ENCODE results near the gene IL17RE.

IL17RE gene

DNA sequence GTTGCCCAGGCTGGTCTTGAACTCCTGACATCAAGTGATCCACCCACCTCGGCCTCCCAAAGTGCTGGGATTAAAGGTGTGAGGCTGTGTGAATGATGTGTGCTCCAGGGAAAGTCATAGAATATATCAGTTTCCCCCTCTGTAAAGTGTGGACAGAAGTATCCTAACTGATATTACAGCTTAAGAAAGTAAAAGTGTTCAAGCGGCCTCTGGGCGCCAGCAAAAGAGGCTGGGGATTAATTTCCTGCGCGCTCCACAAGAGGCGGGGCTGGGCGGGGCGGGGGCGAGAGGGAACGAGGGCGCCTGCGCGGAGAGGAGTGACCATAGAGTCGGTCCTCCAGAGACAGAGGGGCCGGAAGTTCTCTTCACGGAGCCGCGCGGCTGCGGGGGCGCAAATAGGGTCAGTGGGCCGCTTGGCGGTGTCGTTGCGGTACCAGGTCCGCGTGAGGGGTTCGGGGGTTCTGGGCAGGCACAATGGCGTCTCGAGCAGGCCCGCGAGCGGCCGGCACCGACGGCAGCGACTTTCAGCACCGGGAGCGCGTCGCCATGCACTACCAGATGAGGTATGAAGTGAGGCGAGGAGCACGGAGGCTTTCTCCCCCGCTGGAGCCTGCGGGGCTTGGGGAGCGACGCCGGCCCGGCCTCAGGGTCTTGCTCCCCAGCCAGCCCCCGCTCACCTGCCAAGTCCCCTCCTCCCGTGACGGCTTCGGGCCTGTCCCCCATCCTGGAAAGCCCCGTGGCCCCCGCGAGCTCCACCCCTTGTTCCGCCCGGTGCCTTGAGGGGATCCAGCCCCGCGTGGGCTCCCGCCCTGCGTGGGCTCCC lies 12.2 kb upstream of the IL17RE start, which contains the start of gene JAGN1 (continued):
- TF ChIP-seq, protein P1, sequence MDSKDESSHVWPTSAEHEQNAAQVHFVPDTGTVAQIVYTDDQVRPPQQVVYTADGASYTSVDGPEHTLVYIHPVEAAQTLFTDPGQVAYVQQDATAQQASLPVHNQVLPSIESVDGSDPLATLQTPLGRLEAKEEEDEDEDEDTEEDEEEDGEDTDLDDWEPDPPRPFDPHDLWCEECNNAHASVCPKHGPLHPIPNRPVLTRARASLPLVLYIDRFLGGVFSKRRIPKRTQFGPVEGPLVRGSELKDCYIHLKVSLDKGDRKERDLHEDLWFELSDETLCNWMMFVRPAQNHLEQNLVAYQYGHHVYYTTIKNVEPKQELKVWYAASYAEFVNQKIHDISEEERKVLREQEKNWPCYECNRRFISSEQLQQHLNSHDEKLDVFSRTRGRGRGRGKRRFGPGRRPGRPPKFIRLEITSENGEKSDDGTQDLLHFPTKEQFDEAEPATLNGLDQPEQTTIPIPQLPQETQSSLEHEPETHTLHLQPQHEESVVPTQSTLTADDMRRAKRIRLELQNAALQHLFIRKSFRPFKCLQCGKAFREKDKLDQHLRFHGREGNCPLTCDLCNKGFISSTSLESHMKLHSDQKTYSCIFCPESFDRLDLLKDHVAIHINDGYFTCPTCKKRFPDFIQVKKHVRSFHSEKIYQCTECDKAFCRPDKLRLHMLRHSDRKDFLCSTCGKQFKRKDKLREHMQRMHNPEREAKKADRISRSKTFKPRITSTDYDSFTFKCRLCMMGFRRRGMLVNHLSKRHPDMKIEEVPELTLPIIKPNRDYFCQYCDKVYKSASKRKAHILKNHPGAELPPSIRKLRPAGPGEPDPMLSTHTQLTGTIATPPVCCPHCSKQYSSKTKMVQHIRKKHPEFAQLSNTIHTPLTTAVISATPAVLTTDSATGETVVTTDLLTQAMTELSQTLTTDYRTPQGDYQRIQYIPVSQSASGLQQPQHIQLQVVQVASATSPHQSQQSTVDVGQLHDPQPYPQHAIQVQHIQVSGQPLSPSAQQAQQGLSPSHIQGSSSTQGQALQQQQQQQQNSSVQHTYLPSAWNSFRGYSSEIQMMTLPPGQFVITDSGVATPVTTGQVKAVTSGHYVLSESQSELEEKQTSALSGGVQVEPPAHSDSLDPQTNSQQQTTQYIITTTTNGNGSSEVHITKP (tag by site-specific recombination; IDR thresholded peaks at IDR 0.05): peak; percentile 49; the same call in 1 of the 2 replicates
- TF ChIP-seq KLF1 (tag by site-specific recombination; IDR thresholded peaks at IDR 0.05): peak; percentile 17
- TF ChIP-seq TRIM28 (IDR thresholded peaks at IDR 0.05; ENCODE audit: borderline replicate concordance, low read length): no peak
- no peak for TF ChIP-seq ZNF354C (tag by site-specific recombination; IDR thresholded peaks at IDR 0.05; ENCODE audit: borderline replicate concordance, low read depth)
- TF ChIP-seq, protein P2, sequence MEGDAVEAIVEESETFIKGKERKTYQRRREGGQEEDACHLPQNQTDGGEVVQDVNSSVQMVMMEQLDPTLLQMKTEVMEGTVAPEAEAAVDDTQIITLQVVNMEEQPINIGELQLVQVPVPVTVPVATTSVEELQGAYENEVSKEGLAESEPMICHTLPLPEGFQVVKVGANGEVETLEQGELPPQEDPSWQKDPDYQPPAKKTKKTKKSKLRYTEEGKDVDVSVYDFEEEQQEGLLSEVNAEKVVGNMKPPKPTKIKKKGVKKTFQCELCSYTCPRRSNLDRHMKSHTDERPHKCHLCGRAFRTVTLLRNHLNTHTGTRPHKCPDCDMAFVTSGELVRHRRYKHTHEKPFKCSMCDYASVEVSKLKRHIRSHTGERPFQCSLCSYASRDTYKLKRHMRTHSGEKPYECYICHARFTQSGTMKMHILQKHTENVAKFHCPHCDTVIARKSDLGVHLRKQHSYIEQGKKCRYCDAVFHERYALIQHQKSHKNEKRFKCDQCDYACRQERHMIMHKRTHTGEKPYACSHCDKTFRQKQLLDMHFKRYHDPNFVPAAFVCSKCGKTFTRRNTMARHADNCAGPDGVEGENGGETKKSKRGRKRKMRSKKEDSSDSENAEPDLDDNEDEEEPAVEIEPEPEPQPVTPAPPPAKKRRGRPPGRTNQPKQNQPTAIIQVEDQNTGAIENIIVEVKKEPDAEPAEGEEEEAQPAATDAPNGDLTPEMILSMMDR (tag by site-specific recombination; IDR thresholded peaks at IDR 0.05): peak; percentile 82
- 0 out of 2 replicates have a peak, but pooled peaks have one; percentile 28 for TF ChIP-seq ZFP41 (tag by site-specific recombination; IDR thresholded peaks at IDR 0.05; ENCODE audit: borderline replicate concordance)
- TF ChIP-seq WT1 (tag by site-specific recombination; IDR thresholded peaks at IDR 0.05): peak; percentile 55
- peak; percentile 26; the same call in 1 of the 2 replicates for TF ChIP-seq ZNF777 (tag by site-specific recombination; IDR thresholded peaks at IDR 0.05; ENCODE audit: borderline replicate concordance)
- peak; percentile 81 for TF ChIP-seq SP3 (tag by site-specific recombination; IDR thresholded peaks at IDR 0.05)
- TF ChIP-seq ZNF561 (tag by site-specific recombination; IDR thresholded peaks at IDR 0.05; ENCODE audit: borderline replicate concordance): peak; percentile 51; the same call in 1 of the 2 replicates
- TF ChIP-seq ZNF585B (tag by site-specific recombination; IDR thresholded peaks at IDR 0.05): no peak
- TF ChIP-seq GLI4 (tag by site-specific recombination; IDR thresholded peaks at IDR 0.05): no peak
- no peak for TF ChIP-seq ZNF248 (tag by site-specific recombination; IDR thresholded peaks at IDR 0.05)
- TF ChIP-seq ZNF311 (tag by site-specific recombination; IDR thresholded peaks at IDR 0.05; ENCODE audit: borderline replicate concordance): no peak
- peak; percentile 93 for TF ChIP-seq ZXDB (tag by site-specific recombination; IDR thresholded peaks at IDR 0.05)
- peak; percentile 94 for TF ChIP-seq ZBTB7A (tag by site-specific recombination; IDR thresholded peaks at IDR 0.05; ENCODE audit: low read depth)
- peak; percentile 76 for TF ChIP-seq YY2 (tag by site-specific recombination; IDR thresholded peaks at IDR 0.05)
- TF ChIP-seq, protein P3, sequence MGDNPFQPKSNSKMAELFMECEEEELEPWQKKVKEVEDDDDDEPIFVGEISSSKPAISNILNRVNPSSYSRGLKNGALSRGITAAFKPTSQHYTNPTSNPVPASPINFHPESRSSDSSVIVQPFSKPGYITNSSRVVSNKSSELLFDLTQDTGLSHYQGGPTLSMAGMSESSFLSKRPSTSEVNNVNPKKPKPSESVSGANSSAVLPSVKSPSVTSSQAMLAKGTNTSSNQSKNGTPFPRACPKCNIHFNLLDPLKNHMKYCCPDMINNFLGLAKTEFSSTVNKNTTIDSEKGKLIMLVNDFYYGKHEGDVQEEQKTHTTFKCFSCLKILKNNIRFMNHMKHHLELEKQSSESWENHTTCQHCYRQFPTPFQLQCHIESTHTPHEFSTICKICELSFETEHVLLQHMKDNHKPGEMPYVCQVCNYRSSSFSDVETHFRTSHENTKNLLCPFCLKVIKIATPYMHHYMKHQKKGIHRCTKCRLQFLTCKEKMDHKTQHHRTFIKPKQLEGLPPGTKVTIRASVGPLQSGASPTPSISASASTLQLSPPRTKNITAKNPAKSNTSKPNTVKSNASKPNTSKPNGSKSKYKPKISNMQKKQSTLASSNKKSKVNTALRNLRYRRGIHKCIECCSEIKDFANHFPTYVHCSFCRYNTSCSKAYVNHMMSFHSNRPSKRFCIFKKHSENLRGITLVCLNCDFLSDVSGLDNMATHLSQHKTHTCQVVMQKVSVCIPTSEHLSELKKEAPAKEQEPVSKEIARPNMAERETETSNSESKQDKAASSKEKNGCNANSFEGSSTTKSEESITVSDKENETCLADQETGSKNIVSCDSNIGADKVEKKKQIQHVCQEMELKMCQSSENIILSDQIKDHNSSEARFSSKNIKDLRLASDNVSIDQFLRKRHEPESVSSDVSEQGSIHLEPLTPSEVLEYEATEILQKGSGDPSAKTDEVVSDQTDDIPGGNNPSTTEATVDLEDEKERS (tag by site-specific recombination; IDR thresholded peaks at IDR 0.05): 0 out of 2 replicates have a peak, but pooled peaks have one; percentile 54
- TF ChIP-seq ZFHX2 (tag by site-specific recombination; conservative IDR thresholded peaks at IDR 0.05): peak; percentile 92
- peak; percentile 94 for TF ChIP-seq ZBTB1 (tag by site-specific recombination; IDR thresholded peaks at IDR 0.05)
- no peak for TF ChIP-seq GLI2 (tag by site-specific recombination; IDR thresholded peaks at IDR 0.05; ENCODE audit: borderline replicate concordance, low read depth)
- TF ChIP-seq, protein P4, sequence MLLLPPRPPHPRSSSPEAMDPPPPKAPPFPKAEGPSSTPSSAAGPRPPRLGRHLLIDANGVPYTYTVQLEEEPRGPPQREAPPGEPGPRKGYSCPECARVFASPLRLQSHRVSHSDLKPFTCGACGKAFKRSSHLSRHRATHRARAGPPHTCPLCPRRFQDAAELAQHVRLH (tag by site-specific recombination; IDR thresholded peaks at IDR 0.05): peak; percentile 65; the same call in 1 of the 2 replicates
- no peak for TF ChIP-seq RBAK (tag by site-specific recombination; IDR thresholded peaks at IDR 0.05)
- TF ChIP-seq ZNF776 (tag by site-specific recombination; IDR thresholded peaks at IDR 0.05; ENCODE audit: borderline replicate concordance): no peak
- no peak; the same call in 1 of the 2 replicates for TF ChIP-seq ZNF623 (tag by site-specific recombination; IDR thresholded peaks at IDR 0.05)
- TF ChIP-seq ZIC2 (tag by site-specific recombination; IDR thresholded peaks at IDR 0.05): peak; percentile 35
- TF ChIP-seq ZNF510 (tag by site-specific recombination; IDR thresholded peaks at IDR 0.05; ENCODE audit: insufficient replicate concordance): no peak
- TF ChIP-seq, protein P5, sequence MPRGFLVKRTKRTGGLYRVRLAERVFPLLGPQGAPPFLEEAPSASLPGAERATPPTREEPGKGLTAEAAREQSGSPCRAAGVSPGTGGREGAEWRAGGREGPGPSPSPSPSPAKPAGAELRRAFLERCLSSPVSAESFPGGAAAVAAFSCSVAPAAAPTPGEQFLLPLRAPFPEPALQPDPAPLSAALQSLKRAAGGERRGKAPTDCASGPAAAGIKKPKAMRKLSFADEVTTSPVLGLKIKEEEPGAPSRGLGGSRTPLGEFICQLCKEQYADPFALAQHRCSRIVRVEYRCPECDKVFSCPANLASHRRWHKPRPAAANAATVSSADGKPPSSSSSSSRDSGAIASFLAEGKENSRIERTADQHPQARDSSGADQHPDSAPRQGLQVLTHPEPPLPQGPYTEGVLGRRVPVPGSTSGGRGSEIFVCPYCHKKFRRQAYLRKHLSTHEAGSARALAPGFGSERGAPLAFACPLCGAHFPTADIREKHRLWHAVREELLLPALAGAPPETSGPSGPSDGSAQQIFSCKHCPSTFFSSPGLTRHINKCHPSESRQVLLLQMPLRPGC (tag by site-specific recombination; IDR thresholded peaks at IDR 0.05): peak; percentile 87; the same call in 1 of the 2 replicates
